ENCODE measurements around the gene NEK3. TPM values are rescaled to one million over a fixed set of nuclear protein-coding genes. Genes with fewer than 3 reads are reported as not detected.

The NEK3 gene
- total and polyA plus RNA-seq, 5 donors from 2014 or later, result 4.2 to 17.2 (median 6.9) TPM

- H3K27ac Mint-ChIP-seq, result peak within 1 kb of the TSS in 2 of 3 donors; percentile 2 to 6
- ATAC-seq (ENCODE audit: low read depth in 2 of 2) (peak; percentile 55 to 67), DNase-seq (peak; percentile 36 to 56 (median 55))
- H3K4me3 Mint-ChIP-seq, result peak within 1 kb of the TSS; percentile 79 to 83 (median 82)
- Histone ChIP-seq H3K4me3 (ENCODE audit: low read depth, low read length) (peak within 1 kb of the TSS; percentile 79), H3K27me3 (ENCODE audit: control insufficient read depth, insufficient read depth, low read length) (peaks cover 6% of the 10 kb centered on the region), H3K4me1 (ENCODE audit: control insufficient read depth, insufficient read depth, low read length, poor library complexity, severe bottlenecking) (peaks cover 18% of the 10 kb centered on the region), H3K9me3 (ENCODE audit: control insufficient read depth in 2 of 2, low read length in 2 of 2) (no peaks in the 10 kb centered on the region), H3K27ac (ENCODE audit: insufficient read depth, low read length, poor library complexity, severe bottlenecking) (no peak within 1 kb of the TSS), H3K36me3 (ENCODE audit: control insufficient read depth, insufficient read depth, low read length) (peaks cover 19% of the 10 kb centered on the region)
- peaks cover 39% of the 10 kb centered on the region for H3K27me3 Mint-ChIP-seq
- no peaks in the 10 kb centered on the region for H3K9me3 Mint-ChIP-seq
- H3K4me1 Mint-ChIP-seq, result peaks cover 4 to 21% (median 8%) of the 10 kb centered on the region in 4 donors
- H3K36me3 Mint-ChIP-seq, result peaks cover 17% of the 10 kb centered on the region
These were observed 30.4 kb downstream of the NEK3 start, which contains the start of gene NEK5 for GRCh38 chr13:52128714-52129700. Gene NEK5, minus strand, starts transcription at chr13:52129073. Its CDS starts 1,591 bp downstream, at chr13:52127482.

- H3K27me3 ChIP-seq (ENCODE audit: control insufficient read depth, insufficient read depth, low read length), result peaks cover 6% of the 10 kb centered on the region
- H3K4me3 ChIP-seq (ENCODE audit: low read depth, low read length), result peak overlapping the region; percentile 79
- Mint-ChIP-seq H3K9me3 (peaks cover 0 to 2% (median 0%) of the 10 kb centered on the region in 7 donors), H3K36me3 (peaks cover 16% of the 10 kb centered on the region), H3K4me1 (peaks cover 4 to 21% (median 8%) of the 10 kb centered on the region in 4 donors), H3K27ac (peak overlapping the region in 2 of 3 donors; percentile 2 to 6), H3K4me3 (peak overlapping the region; percentile 79 to 83 (median 82)), H3K27me3 (peaks cover 46% of the 10 kb centered on the region)
- ATAC-seq (ENCODE audit: low read depth in 2 of 2) (peak; percentile 45 to 61), DNase-seq (peak; percentile 32 to 72 (median 64))
- H3K4me1 ChIP-seq (ENCODE audit: control insufficient read depth, insufficient read depth, low read length, poor library complexity, severe bottlenecking), result peaks cover 18% of the 10 kb centered on the region
- H3K27ac ChIP-seq (ENCODE audit: insufficient read depth, low read length, poor library complexity, severe bottlenecking), result no peak overlapping the region
- H3K9me3 ChIP-seq (ENCODE audit: control insufficient read depth in 2 of 2, low read length in 2 of 2), result no peaks in the 10 kb centered on the region
- peaks cover 14% of the 10 kb centered on the region for H3K36me3 ChIP-seq (ENCODE audit: control insufficient read depth, insufficient read depth, low read length)
These were observed 31.4 kb downstream of the NEK3 start for GRCh38 chr13:52127783-52128702.

GRCh38 chr13:52127378-52127777 is 32.0 kb downstream of the NEK3 start:
- Histone ChIP-seq H3K27me3 (ENCODE audit: control insufficient read depth, insufficient read depth, low read length) (peaks cover 10% of the 10 kb centered on the region), H3K9me3 (ENCODE audit: control insufficient read depth in 2 of 2, low read length in 2 of 2) (no peaks in the 10 kb centered on the region), H3K4me1 (ENCODE audit: control insufficient read depth, insufficient read depth, low read length, poor library complexity, severe bottlenecking) (peaks cover 18% of the 10 kb centered on the region), H3K27ac (ENCODE audit: insufficient read depth, low read length, poor library complexity, severe bottlenecking) (no peak overlapping the region), H3K36me3 (ENCODE audit: control insufficient read depth, insufficient read depth, low read length) (peaks cover 8% of the 10 kb centered on the region), H3K4me3 (ENCODE audit: low read depth, low read length) (no peak overlapping the region)
- no peak overlapping the region for H3K27ac Mint-ChIP-seq
- ATAC-seq (ENCODE audit: low read depth in 2 of 2), result no peak
- peaks cover 4 to 21% (median 8%) of the 10 kb centered on the region in 4 donors for H3K4me1 Mint-ChIP-seq
- peak overlapping the region in 2 of 4 donors; percentile 81 to 83 for H3K4me3 Mint-ChIP-seq
- H3K9me3 Mint-ChIP-seq, result peaks cover 0 to 2% (median 0%) of the 10 kb centered on the region in 7 donors
- DNase-seq, result no peak
- H3K27me3 Mint-ChIP-seq, result peaks cover 51% of the 10 kb centered on the region
- peaks cover 10% of the 10 kb centered on the region for H3K36me3 Mint-ChIP-seq

- peaks cover 58% of the 10 kb centered on the region for H3K27me3 Mint-ChIP-seq
- peaks cover 4 to 21% (median 8%) of the 10 kb centered on the region in 4 donors for H3K4me1 Mint-ChIP-seq
- Histone ChIP-seq H3K36me3 (ENCODE audit: control insufficient read depth, insufficient read depth, low read length) (no peaks in the 10 kb centered on the region), H3K27ac (ENCODE audit: insufficient read depth, low read length, poor library complexity, severe bottlenecking) (no peak overlapping the region), H3K4me3 (ENCODE audit: low read depth, low read length) (no peak overlapping the region), H3K4me1 (ENCODE audit: control insufficient read depth, insufficient read depth, low read length, poor library complexity, severe bottlenecking) (peaks cover 18% of the 10 kb centered on the region), H3K9me3 (ENCODE audit: control insufficient read depth in 2 of 2, low read length in 2 of 2) (no peaks in the 10 kb centered on the region), H3K27me3 (ENCODE audit: control insufficient read depth, insufficient read depth, low read length) (peaks cover 10% of the 10 kb centered on the region)
- ATAC-seq (ENCODE audit: low read depth in 2 of 2), result no peak
- no peaks in the 10 kb centered on the region for H3K36me3 Mint-ChIP-seq
- H3K27ac Mint-ChIP-seq, result peak overlapping the region in 1 of 3 donors; percentile 45
- no peak for DNase-seq
- H3K4me3 Mint-ChIP-seq, result no peak overlapping the region
- H3K9me3 Mint-ChIP-seq, result peaks cover 0 to 2% (median 0%) of the 10 kb centered on the region in 7 donors
These were observed 33.9 kb downstream of the NEK3 start for GRCh38 chr13:52125547-52125946.

GRCh38 chr13:52118595-52118994 is 40.8 kb downstream of the NEK3 start:
- Mint-ChIP-seq H3K27ac (no peak overlapping the region), H3K36me3 (no peaks in the 10 kb centered on the region), H3K27me3 (peaks cover 30% of the 10 kb centered on the region), H3K9me3 (peaks cover 0 to 1% (median 0%) of the 10 kb centered on the region in 7 donors), H3K4me1 (no peaks in the 10 kb centered on the region), H3K4me3 (no peak overlapping the region)
- DNase-seq (no peak), ATAC-seq (ENCODE audit: low read depth in 2 of 2) (no peak)
- Histone ChIP-seq H3K27me3 (ENCODE audit: control insufficient read depth, insufficient read depth, low read length) (peaks cover 18% of the 10 kb centered on the region), H3K9me3 (ENCODE audit: control insufficient read depth in 2 of 2, low read length in 2 of 2) (no peaks in the 10 kb centered on the region), H3K36me3 (ENCODE audit: control insufficient read depth, insufficient read depth, low read length) (no peaks in the 10 kb centered on the region), H3K4me3 (ENCODE audit: low read depth, low read length) (no peak overlapping the region), H3K27ac (ENCODE audit: insufficient read depth, low read length, poor library complexity, severe bottlenecking) (no peak overlapping the region), H3K4me1 (ENCODE audit: control insufficient read depth, insufficient read depth, low read length, poor library complexity, severe bottlenecking) (no peaks in the 10 kb centered on the region)

GRCh38 chr13:52118095-52118494 is 41.3 kb downstream of the NEK3 start:
- DNase-seq (no peak), ATAC-seq (ENCODE audit: low read depth in 2 of 2) (no peak)
- Mint-ChIP-seq H3K4me1 (no peaks in the 10 kb centered on the region), H3K9me3 (no peaks in the 10 kb centered on the region), H3K4me3 (no peak overlapping the region), H3K27me3 (peaks cover 25% of the 10 kb centered on the region), H3K36me3 (no peaks in the 10 kb centered on the region), H3K27ac (no peak overlapping the region)
- peaks cover 22% of the 10 kb centered on the region for H3K27me3 ChIP-seq (ENCODE audit: control insufficient read depth, insufficient read depth, low read length)
- H3K27ac ChIP-seq (ENCODE audit: insufficient read depth, low read length, poor library complexity, severe bottlenecking), result no peak overlapping the region
- H3K4me3 ChIP-seq (ENCODE audit: low read depth, low read length), result no peak overlapping the region
- no peaks in the 10 kb centered on the region for H3K36me3 ChIP-seq (ENCODE audit: control insufficient read depth, insufficient read depth, low read length)
- no peaks in the 10 kb centered on the region for H3K4me1 ChIP-seq (ENCODE audit: control insufficient read depth, insufficient read depth, low read length, poor library complexity, severe bottlenecking)
- H3K9me3 ChIP-seq (ENCODE audit: control insufficient read depth in 2 of 2, low read length in 2 of 2), result no peaks in the 10 kb centered on the region

- Histone ChIP-seq H3K36me3 (ENCODE audit: control insufficient read depth, insufficient read depth, low read length) (no peaks in the 10 kb centered on the region), H3K27me3 (ENCODE audit: control insufficient read depth, insufficient read depth, low read length) (peaks cover 21% of the 10 kb centered on the region), H3K4me1 (ENCODE audit: control insufficient read depth, insufficient read depth, low read length, poor library complexity, severe bottlenecking) (no peaks in the 10 kb centered on the region), H3K4me3 (ENCODE audit: low read depth, low read length) (no peak overlapping the region), H3K27ac (ENCODE audit: insufficient read depth, low read length, poor library complexity, severe bottlenecking) (no peak overlapping the region), H3K9me3 (ENCODE audit: control insufficient read depth in 2 of 2, low read length in 2 of 2) (no peaks in the 10 kb centered on the region)
- H3K27ac Mint-ChIP-seq, result no peak overlapping the region
- no peak for ATAC-seq (ENCODE audit: low read depth in 2 of 2)
- no peak for DNase-seq
- H3K36me3 Mint-ChIP-seq, result no peaks in the 10 kb centered on the region
- H3K9me3 Mint-ChIP-seq, result peaks cover 0 to 5% (median 0%) of the 10 kb centered on the region in 7 donors
- H3K27me3 Mint-ChIP-seq, result peaks cover 42% of the 10 kb centered on the region
- H3K4me3 Mint-ChIP-seq, result no peak overlapping the region
- H3K4me1 Mint-ChIP-seq, result no peaks in the 10 kb centered on the region
These were observed 46.8 kb downstream of the NEK3 start for GRCh38 chr13:52112591-52112990.
